ENCODE measurements around the gene FGF13. TPM values are rescaled to one million over a fixed set of nuclear protein-coding genes. Genes with fewer than 3 reads are reported as not detected.

Gene FGF13
- polyA plus RNA-seq, 10 donors, result 56.4 to 104 (median 81.5) TPM

DNA sequence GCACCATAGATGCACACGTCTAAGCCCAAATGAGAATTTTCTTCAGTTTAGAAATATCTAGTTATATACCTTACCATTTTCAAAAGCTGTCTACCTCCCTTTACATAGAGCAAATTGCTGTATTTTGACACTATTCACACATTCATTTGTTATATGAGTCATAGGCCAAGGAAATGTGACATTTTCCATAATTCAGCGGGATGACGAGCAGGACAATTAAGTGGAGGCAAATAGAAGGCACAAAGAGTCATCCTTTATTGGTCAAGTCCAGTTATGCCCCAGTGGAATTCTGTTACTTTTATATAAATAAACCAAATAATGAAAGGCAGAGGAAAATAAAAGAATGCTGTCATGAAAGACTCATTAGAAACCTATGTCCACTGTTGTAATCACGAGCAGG is 27.9 kb downstream of the FGF13 start:
- DNase-seq, result no peak

- no peak for DNase-seq
These were observed 41.8 kb downstream of the FGF13 start for GRCh38 chrX:138669693-138670092.

DNA sequence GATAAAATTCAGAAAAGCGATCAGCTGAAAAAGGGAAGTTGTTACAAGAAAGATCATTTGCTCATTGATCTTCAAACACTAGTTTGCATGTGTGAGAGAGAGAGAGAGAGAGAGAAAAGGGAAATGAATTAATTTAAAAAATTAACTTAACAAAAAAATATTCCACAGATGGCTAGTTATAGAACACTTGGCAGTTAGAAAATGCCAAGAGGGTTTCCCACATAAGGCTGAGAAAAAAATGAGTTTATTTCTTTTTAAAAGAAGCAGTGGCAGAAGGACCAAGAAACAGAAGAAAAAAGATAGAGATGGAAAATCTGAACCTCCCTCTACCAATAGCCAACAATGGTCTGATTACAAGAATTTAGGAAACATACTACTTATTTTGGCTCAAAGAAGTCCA is 47.1 kb downstream of the FGF13 start:
- no peak for DNase-seq

DNA sequence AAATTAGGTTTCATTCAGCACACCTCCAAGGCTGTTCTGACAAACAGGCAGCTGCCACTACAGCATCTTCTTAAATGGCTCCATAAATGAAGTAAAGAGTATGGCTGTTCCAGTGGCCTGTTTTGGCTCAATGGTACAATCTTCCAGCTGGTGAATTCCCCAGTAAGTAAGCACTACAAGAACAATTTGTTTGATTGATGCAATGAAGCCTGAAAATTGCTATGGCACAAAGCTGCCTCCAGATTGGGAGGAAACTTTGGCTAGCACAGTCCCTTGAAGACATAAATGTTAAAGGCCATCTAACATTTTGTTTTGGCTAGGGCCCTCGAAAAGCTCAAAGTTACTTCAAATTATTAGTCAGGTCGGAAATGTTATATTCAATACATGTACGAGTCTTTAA is 47.5 kb downstream of the FGF13 start:
- DNase-seq, result no peak

GRCh38 chrX:138651494-138651893 is 60.0 kb downstream of the FGF13 start:
- DNase-seq, result no peak

GRCh38 chrX:138648568-138648967 is 62.9 kb downstream of the FGF13 start:
- no peak for DNase-seq

GRCh38 chrX:138638996-138639395 is 72.5 kb downstream of the FGF13 start:
- DNase-seq, result peak in 1 of 3 donors; percentile 11
